SK-N-SH treated with all-trans-retinoic acid at 6 μM for 48 hours (cell line): Measurements from ENCODE around the gene GNAQ.

Source experiments
- ATAC-seq: fragments of 200-7000 bp; cut with Tn5 transposase; 3 replicates; pipeline ENCODE4 v1.9.1; 2020; ENCODE audit warnings: mild to moderate bottlenecking, moderate library complexity
- ARNTL ChIP-seq: fragments of 450-650 bp; formaldehyde crosslinking; IDR thresholded peaks from 2 replicates; pipeline ENCODE4 v1.5.0; 2020; ENCODE audit warnings: low read depth, mild to moderate bottlenecking, moderate library complexity, borderline replicate concordance
- BACH2 ChIP-seq: fragments of 250-450 bp; sonication (Bioruptor Pico); IDR thresholded peaks from 2 replicates; pipeline ENCODE4 v1.9.0; 2021; ENCODE audit warnings: mild to moderate bottlenecking, borderline replicate concordance
- CSDC2 ChIP-seq: fragments of 250-450 bp; sonication (Bioruptor Pico); IDR thresholded peaks from 2 replicates; pipeline ENCODE4 v1.5.0; 2020; ENCODE audit warnings: mild to moderate bottlenecking, moderate library complexity
- ESRRG ChIP-seq: fragments of 250-450 bp; sonication (Bioruptor Pico); IDR thresholded peaks from 2 replicates; pipeline ENCODE4 v1.6.1; 2021; ENCODE audit warnings: mild to moderate bottlenecking
- GLIS3 ChIP-seq: fragments of 250-450 bp; sonication (Bioruptor Pico); IDR thresholded peaks from 2 replicates; pipeline ENCODE4 v1.5.0; 2020; ENCODE audit warnings: mild to moderate bottlenecking, moderate library complexity
- ISL1 ChIP-seq: fragments of 250-450 bp; sonication (Bioruptor Pico); IDR thresholded peaks from 2 replicates; pipeline ENCODE4 v2.1.2; 2022; ENCODE audit warnings: mild to moderate bottlenecking, moderate library complexity
- OSR1 ChIP-seq: fragments of 250-450 bp; sonication (Bioruptor Pico); IDR thresholded peaks from 2 replicates; pipeline ENCODE4 v1.8.0; 2022; ENCODE audit warnings: moderate library complexity, mild to moderate bottlenecking, inconsistent platforms
- PPARA ChIP-seq: fragments of 250-450 bp; sonication (Bioruptor Pico); IDR thresholded peaks from 2 replicates; pipeline ENCODE4 v1.5.0; 2020; ENCODE audit warnings: mild to moderate bottlenecking, borderline replicate concordance
- RARB ChIP-seq: fragments of 250-450 bp; sonication (Bioruptor Pico); IDR thresholded peaks from 2 replicates; pipeline ENCODE4 v1.8.0; 2021; ENCODE audit warnings: mild to moderate bottlenecking, moderate library complexity
- TCF4 ChIP-seq: fragments of 250-450 bp; sonication (Bioruptor Pico); IDR thresholded peaks from 2 replicates; pipeline ENCODE4 v1.8.0; 2021; ENCODE audit warnings: mild to moderate bottlenecking, moderate library complexity, borderline replicate concordance
- TOX ChIP-seq: fragments of 250-450 bp; sonication (Bioruptor Pico); IDR thresholded peaks from 2 replicates; pipeline ENCODE4 v1.8.0; 2021; ENCODE audit warnings: mild to moderate bottlenecking, moderate library complexity, borderline replicate concordance
- ZC3H10 ChIP-seq: fragments of 250-450 bp; sonication (Bioruptor Pico); IDR thresholded peaks from 2 replicates; pipeline ENCODE4 v1.5.1; 2021; ENCODE audit warnings: mild to moderate bottlenecking, moderate library complexity
- ZFP3 ChIP-seq: fragments of 250-450 bp; sonication (Bioruptor Pico); IDR thresholded peaks from 2 replicates; pipeline ENCODE4 v1.5.0; 2020; ENCODE audit warnings: mild to moderate bottlenecking, moderate library complexity
- ZFP30 ChIP-seq: fragments of 450-650 bp; formaldehyde crosslinking; IDR thresholded peaks from 2 replicates; pipeline ENCODE4 v1.5.0; 2022; ENCODE audit warnings: mild to moderate bottlenecking, moderate library complexity
- ZNF565 ChIP-seq: fragments of 450-650 bp; formaldehyde crosslinking; conservative IDR thresholded peaks from 2 replicates; pipeline ENCODE4 v1.5.0; 2020; ENCODE audit warnings: low read depth, mild to moderate bottlenecking, moderate library complexity
- ZNF70 ChIP-seq: fragments of 450-650 bp; formaldehyde crosslinking; IDR thresholded peaks from 2 replicates; pipeline ENCODE4 v1.5.0; 2020; ENCODE audit warnings: mild to moderate bottlenecking, moderate library complexity
- ZNF8 ChIP-seq: fragments of 450-650 bp; formaldehyde crosslinking; IDR thresholded peaks from 2 replicates; pipeline ENCODE4 v1.5.0; 2020; ENCODE audit warnings: mild to moderate bottlenecking, moderate library complexity
- TF ChIP-seq, protein P1 (sequence below): fragments of 250-450 bp; sonication (Bioruptor Pico); IDR thresholded peaks from 2 replicates; pipeline ENCODE4 v1.5.1; 2020; ENCODE audit warnings: low read depth, mild to moderate bottlenecking, moderate library complexity
- TF ChIP-seq, protein P2 (sequence below): fragments of 250-450 bp; sonication (Bioruptor Pico); IDR thresholded peaks from 2 replicates; pipeline ENCODE4 v1.5.0; 2020; ENCODE audit warnings: mild to moderate bottlenecking, moderate library complexity
- TF ChIP-seq, protein P3 (sequence below): fragments of 250-450 bp; sonication (Bioruptor Pico); IDR thresholded peaks from 2 replicates; pipeline ENCODE4 v1.8.0; 2020; ENCODE audit warnings: mild to moderate bottlenecking, moderate library complexity, borderline replicate concordance
- TF ChIP-seq, protein P4 (sequence below): fragments of 250-450 bp; sonication (Bioruptor Pico); IDR thresholded peaks from 2 replicates; pipeline ENCODE4 v1.8.0; 2021; ENCODE audit warnings: low read depth, mild to moderate bottlenecking, moderate library complexity, borderline replicate concordance
- TF ChIP-seq, protein P5 (sequence below): fragments of 250-450 bp; sonication (Bioruptor Pico); IDR thresholded peaks from 2 replicates; pipeline ENCODE4 v1.5.1; 2021; ENCODE audit warnings: mild to moderate bottlenecking, moderate library complexity

Gene GNAQ

DNA sequence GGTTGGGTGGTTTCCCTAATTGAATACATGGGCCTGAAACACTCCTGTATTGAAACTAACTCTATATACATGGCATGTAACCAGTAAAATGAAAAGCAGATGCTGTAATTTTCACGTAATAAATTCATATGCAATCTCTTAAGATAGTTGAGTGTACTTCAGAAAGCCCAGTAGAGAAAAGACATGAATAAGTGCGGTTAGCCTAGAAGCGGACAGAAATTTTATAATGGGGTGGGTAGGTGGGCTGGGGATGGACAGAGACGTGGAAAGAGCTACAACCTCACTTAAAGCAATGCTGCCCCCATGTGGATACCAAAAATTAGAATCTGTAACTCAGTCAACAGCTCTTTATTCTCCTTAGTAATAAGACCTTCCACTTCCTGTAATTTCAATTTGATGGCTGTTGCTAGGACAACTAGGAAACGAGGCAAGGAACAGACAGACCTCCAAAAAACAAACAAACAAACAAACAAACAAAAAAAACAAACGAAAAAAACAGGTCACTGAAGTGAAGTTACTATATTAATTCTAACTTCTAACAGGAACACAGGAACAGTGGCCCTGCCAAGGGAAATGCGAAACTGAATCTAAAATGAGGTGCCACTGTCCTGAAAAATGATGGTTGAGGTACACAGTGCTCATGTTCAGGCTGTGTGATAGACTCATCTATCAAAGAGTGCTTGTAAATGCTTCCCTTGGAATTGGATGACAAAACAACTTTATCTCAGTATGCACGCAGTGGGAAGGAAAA, 280.1 kb downstream of the GNAQ start (continued):
- no peak for TF ChIP-seq RARB
- TF ChIP-seq ESRRG (CRISPR knock-in tag) = no peak
- TF ChIP-seq, protein P1, sequence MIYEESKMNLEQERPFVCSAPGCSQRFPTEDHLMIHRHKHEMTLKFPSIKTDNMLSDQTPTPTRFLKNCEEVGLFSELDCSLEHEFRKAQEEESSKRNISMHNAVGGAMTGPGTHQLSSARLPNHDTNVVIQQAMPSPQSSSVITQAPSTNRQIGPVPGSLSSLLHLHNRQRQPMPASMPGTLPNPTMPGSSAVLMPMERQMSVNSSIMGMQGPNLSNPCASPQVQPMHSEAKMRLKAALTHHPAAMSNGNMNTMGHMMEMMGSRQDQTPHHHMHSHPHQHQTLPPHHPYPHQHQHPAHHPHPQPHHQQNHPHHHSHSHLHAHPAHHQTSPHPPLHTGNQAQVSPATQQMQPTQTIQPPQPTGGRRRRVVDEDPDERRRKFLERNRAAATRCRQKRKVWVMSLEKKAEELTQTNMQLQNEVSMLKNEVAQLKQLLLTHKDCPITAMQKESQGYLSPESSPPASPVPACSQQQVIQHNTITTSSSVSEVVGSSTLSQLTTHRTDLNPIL (CRISPR knock-in tag) = no peak; the same call in 1 of the 2 replicates
- no peak for TF ChIP-seq OSR1
- peak; percentile 94 for TF ChIP-seq TCF4 (CRISPR knock-in tag)
- TF ChIP-seq ZNF8 = 0 out of 2 replicates have a peak, but pooled peaks have one; percentile 2
- peak; percentile 69 for TF ChIP-seq ISL1

DNA sequence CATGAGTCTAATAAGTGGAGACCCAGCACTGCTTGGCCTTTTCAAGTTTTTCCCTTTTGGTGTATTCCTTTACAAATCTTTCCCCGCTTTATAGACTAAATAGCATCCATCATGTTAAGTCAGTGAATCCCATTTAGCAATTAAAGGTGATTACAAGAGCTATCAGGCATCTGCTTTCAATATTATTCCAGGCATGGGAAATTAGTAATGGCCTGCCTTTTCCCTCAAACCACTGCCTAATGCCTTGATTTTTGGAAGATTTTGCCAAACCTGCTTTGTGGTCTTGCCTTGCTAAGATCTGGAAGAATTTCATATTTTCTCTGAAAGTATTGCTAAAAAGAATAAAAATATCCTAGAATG, 280.6 kb downstream of the GNAQ start:
- peak; percentile 56 for ATAC-seq
- TF ChIP-seq GLIS3 (peak; percentile 22; the same call in 1 of the 2 replicates), CSDC2 (CRISPR knock-in tag) (no peak), ZNF8 (peak; percentile 36; the same call in 1 of the 2 replicates), PPARA (CRISPR knock-in tag) (no peak), TCF4 (CRISPR knock-in tag) (peak; percentile 98), ZFP3 (no peak), ZNF70 (CRISPR knock-in tag) (peak; percentile 50; the same call in 1 of the 2 replicates), ISL1 (peak; percentile 85), ZC3H10 (CRISPR knock-in tag) (no peak), RARB (no peak), ESRRG (CRISPR knock-in tag) (no peak; the same call in 1 of the 2 replicates)
- TF ChIP-seq, protein P2, sequence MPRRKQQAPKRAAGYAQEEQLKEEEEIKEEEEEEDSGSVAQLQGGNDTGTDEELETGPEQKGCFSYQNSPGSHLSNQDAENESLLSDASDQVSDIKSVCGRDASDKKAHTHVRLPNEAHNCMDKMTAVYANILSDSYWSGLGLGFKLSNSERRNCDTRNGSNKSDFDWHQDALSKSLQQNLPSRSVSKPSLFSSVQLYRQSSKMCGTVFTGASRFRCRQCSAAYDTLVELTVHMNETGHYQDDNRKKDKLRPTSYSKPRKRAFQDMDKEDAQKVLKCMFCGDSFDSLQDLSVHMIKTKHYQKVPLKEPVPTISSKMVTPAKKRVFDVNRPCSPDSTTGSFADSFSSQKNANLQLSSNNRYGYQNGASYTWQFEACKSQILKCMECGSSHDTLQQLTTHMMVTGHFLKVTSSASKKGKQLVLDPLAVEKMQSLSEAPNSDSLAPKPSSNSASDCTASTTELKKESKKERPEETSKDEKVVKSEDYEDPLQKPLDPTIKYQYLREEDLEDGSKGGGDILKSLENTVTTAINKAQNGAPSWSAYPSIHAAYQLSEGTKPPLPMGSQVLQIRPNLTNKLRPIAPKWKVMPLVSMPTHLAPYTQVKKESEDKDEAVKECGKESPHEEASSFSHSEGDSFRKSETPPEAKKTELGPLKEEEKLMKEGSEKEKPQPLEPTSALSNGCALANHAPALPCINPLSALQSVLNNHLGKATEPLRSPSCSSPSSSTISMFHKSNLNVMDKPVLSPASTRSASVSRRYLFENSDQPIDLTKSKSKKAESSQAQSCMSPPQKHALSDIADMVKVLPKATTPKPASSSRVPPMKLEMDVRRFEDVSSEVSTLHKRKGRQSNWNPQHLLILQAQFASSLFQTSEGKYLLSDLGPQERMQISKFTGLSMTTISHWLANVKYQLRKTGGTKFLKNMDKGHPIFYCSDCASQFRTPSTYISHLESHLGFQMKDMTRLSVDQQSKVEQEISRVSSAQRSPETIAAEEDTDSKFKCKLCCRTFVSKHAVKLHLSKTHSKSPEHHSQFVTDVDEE (CRISPR knock-in tag) = peak; percentile 85
- TF ChIP-seq, protein P3, sequence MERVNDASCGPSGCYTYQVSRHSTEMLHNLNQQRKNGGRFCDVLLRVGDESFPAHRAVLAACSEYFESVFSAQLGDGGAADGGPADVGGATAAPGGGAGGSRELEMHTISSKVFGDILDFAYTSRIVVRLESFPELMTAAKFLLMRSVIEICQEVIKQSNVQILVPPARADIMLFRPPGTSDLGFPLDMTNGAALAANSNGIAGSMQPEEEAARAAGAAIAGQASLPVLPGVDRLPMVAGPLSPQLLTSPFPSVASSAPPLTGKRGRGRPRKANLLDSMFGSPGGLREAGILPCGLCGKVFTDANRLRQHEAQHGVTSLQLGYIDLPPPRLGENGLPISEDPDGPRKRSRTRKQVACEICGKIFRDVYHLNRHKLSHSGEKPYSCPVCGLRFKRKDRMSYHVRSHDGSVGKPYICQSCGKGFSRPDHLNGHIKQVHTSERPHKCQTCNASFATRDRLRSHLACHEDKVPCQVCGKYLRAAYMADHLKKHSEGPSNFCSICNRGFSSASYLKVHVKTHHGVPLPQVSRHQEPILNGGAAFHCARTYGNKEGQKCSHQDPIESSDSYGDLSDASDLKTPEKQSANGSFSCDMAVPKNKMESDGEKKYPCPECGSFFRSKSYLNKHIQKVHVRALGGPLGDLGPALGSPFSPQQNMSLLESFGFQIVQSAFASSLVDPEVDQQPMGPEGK (CRISPR knock-in tag) = no peak
- TF ChIP-seq, protein P1 (CRISPR knock-in tag) = peak; percentile 41; the same call in 1 of the 2 replicates
- TF ChIP-seq, protein P4, sequence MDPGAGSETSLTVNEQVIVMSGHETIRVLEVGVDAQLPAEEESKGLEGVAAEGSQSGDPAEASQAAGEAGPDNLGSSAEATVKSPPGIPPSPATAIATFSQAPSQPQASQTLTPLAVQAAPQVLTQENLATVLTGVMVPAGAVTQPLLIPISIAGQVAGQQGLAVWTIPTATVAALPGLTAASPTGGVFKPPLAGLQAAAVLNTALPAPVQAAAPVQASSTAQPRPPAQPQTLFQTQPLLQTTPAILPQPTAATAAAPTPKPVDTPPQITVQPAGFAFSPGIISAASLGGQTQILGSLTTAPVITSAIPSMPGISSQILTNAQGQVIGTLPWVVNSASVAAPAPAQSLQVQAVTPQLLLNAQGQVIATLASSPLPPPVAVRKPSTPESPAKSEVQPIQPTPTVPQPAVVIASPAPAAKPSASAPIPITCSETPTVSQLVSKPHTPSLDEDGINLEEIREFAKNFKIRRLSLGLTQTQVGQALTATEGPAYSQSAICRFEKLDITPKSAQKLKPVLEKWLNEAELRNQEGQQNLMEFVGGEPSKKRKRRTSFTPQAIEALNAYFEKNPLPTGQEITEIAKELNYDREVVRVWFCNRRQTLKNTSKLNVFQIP (CRISPR knock-in tag) = no peak
- TF ChIP-seq, protein P5, sequence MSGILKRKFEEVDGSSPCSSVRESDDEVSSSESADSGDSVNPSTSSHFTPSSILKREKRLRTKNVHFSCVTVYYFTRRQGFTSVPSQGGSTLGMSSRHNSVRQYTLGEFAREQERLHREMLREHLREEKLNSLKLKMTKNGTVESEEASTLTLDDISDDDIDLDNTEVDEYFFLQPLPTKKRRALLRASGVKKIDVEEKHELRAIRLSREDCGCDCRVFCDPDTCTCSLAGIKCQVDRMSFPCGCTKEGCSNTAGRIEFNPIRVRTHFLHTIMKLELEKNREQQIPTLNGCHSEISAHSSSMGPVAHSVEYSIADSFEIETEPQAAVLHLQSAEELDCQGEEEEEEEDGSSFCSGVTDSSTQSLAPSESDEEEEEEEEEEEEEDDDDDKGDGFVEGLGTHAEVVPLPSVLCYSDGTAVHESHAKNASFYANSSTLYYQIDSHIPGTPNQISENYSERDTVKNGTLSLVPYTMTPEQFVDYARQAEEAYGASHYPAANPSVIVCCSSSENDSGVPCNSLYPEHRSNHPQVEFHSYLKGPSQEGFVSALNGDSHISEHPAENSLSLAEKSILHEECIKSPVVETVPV = peak; percentile 76; the same call in 1 of the 2 replicates

DNA sequence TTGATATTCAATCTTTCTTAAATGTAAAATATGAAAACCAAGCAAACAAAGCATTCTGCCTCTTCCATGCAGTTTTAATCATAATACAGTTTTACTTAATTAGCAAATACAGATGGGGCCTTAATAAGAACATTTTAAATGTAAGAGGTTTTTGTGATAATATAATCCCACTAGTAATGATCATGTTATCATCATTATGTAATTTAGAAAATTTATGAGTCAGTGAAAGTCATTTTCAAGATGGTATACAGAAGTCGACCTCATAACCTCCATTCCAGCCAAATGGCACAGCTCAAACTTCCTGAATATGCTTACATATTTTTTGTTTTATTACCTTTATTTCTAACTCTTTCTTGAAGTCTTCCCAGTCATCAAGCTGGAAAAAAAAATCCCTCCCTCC, 281.3 kb downstream of the GNAQ start:
- peak; percentile 41 for ATAC-seq
- no peak for TF ChIP-seq ZNF565
- no peak for TF ChIP-seq TOX (CRISPR knock-in tag)
- TF ChIP-seq GLIS3 = 0 out of 2 replicates have a peak, but pooled peaks have one; percentile 30
- no peak for TF ChIP-seq CSDC2 (CRISPR knock-in tag)
- TF ChIP-seq ESRRG (CRISPR knock-in tag) = no peak
- no peak for TF ChIP-seq OSR1
- 0 out of 2 replicates have a peak, but pooled peaks have one; percentile 47 for TF ChIP-seq BACH2 (CRISPR knock-in tag)
- TF ChIP-seq, protein P5 = 0 out of 2 replicates have a peak, but pooled peaks have one; percentile 65
- no peak for TF ChIP-seq ZC3H10 (CRISPR knock-in tag)
- TF ChIP-seq TCF4 (CRISPR knock-in tag) = peak; percentile 99
- peak; percentile 85 for TF ChIP-seq ISL1
- no peak for TF ChIP-seq RARB
- no peak for TF ChIP-seq ZFP30 (CRISPR knock-in tag)
- TF ChIP-seq ZNF70 (CRISPR knock-in tag) = peak; percentile 91
- 0 out of 2 replicates have a peak, but pooled peaks have one; percentile 4 for TF ChIP-seq ZNF8
- TF ChIP-seq, protein P1 (CRISPR knock-in tag) = peak; percentile 82
- TF ChIP-seq ARNTL = no peak
